HL-60 (cell line): Measurements from ENCODE around the gene TIGAR.

Experiments
- DNase-seq, 2 experiments: peaks; one replicate each; pipeline ENCODE4 v3.0.0-alpha.2; 2010 to 2020; ENCODE audit warnings: low read depth in 1 of 2, low spot score in 1 of 2
- H3K27ac ChIP-seq: fragments of 250-450 bp; sonication (Bioruptor Pico); replicated peaks from 2 replicates; pipeline ENCODE4 v1.5.1; 2020; ENCODE audit warnings: mild to moderate bottlenecking, moderate library complexity
- H3K27me3 ChIP-seq: fragments of 250-450 bp; sonication (Bioruptor Pico); 2 replicates; pipeline ENCODE4 v1.5.1; 2021; ENCODE audit warnings: mild to moderate bottlenecking, moderate library complexity; ENCODE audit not compliant: insufficient read depth, poor library complexity, severe bottlenecking
- H3K4me3 ChIP-seq: replicated peaks from 2 replicates; pipeline ENCODE4 v1.5.1; 2011; ENCODE audit warnings: mild to moderate bottlenecking, control low read depth, low read length; ENCODE audit not compliant: insufficient read depth
- CTCF ChIP-seq: IDR thresholded peaks from one replicate; pipeline ENCODE4 v1.5.1; 2011; ENCODE audit warnings: low read length, control low read depth, inconsistent platforms; ENCODE audit not compliant: insufficient read depth
- GABPA ChIP-seq: IDR thresholded peaks from 2 replicates; pipeline ENCODE4 v1.6.1; 2012; ENCODE audit warnings: low read depth
- POLR2AphosphoS5 ChIP-seq: IDR thresholded peaks from 2 replicates; pipeline ENCODE4 v1.6.1; 2012; ENCODE audit warnings: low read depth
- SPI1 ChIP-seq: IDR thresholded peaks from 2 replicates; pipeline ENCODE4 v1.6.1; 2012; ENCODE audit warnings: low read depth, mild to moderate bottlenecking, borderline replicate concordance
- TF ChIP-seq, protein P1 (sequence below): IDR thresholded peaks from 2 replicates; pipeline ENCODE4 v1.6.1; 2012; ENCODE audit warnings: low read depth; ENCODE audit not compliant: insufficient replicate concordance

The TIGAR gene

DNA sequence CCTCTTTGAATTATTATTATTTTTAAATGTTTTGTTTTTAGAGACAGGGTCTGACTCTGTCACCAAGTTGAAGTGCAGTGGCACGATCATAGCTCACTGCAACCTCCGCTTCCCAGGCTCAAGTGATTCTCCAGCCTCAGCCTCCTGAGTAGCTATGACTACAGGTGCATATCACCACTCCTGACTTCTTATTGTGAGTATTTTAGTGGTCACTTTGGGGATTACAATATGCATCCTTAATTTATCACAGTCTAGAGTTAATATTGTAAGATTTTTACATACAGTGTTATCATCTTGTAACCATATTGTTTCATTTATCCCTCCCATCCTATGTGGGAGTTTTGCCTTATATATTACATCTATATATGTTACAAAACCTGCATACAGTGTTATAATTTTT, 45.1 kb downstream of the TIGAR start:
- H3K27ac ChIP-seq: no peak overlapping the region
- TF ChIP-seq, protein P1, sequence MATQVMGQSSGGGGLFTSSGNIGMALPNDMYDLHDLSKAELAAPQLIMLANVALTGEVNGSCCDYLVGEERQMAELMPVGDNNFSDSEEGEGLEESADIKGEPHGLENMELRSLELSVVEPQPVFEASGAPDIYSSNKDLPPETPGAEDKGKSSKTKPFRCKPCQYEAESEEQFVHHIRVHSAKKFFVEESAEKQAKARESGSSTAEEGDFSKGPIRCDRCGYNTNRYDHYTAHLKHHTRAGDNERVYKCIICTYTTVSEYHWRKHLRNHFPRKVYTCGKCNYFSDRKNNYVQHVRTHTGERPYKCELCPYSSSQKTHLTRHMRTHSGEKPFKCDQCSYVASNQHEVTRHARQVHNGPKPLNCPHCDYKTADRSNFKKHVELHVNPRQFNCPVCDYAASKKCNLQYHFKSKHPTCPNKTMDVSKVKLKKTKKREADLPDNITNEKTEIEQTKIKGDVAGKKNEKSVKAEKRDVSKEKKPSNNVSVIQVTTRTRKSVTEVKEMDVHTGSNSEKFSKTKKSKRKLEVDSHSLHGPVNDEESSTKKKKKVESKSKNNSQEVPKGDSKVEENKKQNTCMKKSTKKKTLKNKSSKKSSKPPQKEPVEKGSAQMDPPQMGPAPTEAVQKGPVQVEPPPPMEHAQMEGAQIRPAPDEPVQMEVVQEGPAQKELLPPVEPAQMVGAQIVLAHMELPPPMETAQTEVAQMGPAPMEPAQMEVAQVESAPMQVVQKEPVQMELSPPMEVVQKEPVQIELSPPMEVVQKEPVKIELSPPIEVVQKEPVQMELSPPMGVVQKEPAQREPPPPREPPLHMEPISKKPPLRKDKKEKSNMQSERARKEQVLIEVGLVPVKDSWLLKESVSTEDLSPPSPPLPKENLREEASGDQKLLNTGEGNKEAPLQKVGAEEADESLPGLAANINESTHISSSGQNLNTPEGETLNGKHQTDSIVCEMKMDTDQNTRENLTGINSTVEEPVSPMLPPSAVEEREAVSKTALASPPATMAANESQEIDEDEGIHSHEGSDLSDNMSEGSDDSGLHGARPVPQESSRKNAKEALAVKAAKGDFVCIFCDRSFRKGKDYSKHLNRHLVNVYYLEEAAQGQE: no peak
- no peak for TF ChIP-seq SPI1
- TF ChIP-seq GABPA: no peak
- TF ChIP-seq POLR2AphosphoS5: no peak
- TF ChIP-seq CTCF: no peak
- no peak for DNase-seq
- H3K4me3 ChIP-seq: no peak overlapping the region
- peaks cover 15% of the 10 kb centered on the region for H3K27me3 ChIP-seq

DNA sequence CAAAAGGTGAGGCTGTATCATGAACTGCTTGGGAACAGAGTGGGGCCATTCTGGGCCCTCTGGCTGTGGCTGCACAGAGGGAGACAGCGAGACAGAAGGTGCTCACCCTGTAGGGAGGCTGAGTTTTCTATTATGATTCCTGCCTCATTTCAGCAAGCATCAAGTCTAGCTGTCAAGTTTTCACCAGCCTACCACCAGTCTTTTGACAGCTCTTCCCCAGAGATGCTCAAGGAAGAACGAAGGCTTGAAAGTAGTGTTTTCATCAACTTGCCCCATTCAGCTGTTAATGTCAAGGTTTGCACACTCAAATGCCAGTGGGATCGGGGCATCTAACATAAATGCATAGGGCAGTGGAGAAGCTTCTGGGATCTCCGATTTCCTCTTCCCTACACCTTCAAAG, 48.5 kb downstream of the TIGAR start:
- no peak for DNase-seq
- TF ChIP-seq GABPA (no peak), CTCF (no peak), POLR2AphosphoS5 (no peak)
- H3K4me3 ChIP-seq: no peak overlapping the region
- H3K27ac ChIP-seq: no peak overlapping the region
- H3K27me3 ChIP-seq: peaks cover 6% of the 10 kb centered on the region

- peaks cover 3% of the 10 kb centered on the region for H3K27me3 ChIP-seq
- DNase-seq: no peak
- no peak for TF ChIP-seq SPI1
- TF ChIP-seq, protein P1: no peak
- TF ChIP-seq CTCF: no peak
- TF ChIP-seq GABPA: no peak
- no peak for TF ChIP-seq POLR2AphosphoS5
- no peak overlapping the region for H3K4me3 ChIP-seq
- H3K27ac ChIP-seq: no peak overlapping the region
Measured at GRCh38 chr12:4370265-4370664, 49.3 kb downstream of the TIGAR start.

DNA sequence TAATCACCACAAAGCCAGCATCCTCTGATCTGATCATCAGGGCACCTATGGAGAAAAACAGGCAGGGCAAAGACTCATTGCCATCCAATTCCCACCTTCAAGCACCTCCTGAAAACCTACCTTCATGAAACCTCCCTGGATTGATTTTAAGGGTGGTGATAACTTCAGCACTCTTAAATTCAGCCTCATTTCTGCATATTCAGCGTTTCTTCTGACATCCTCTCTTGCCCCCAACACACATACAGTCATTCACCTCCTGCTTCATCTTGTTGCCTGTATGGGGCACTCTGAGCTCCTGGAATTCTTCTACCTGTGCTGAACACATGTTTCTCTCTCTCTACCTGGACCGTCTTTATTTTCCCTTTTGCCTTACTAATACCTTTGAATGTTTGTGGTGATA, 51.6 kb downstream of the TIGAR start:
- no peak for TF ChIP-seq SPI1
- no peak for TF ChIP-seq CTCF
- TF ChIP-seq, protein P1: no peak
- TF ChIP-seq POLR2AphosphoS5: no peak
- no peak for TF ChIP-seq GABPA
- Histone ChIP-seq H3K4me3 (no peak overlapping the region), H3K27ac (no peak overlapping the region), H3K27me3 (peaks cover 4% of the 10 kb centered on the region)
- DNase-seq: no peak
